Neural progenitor cell (in vitro differentiated cells): ENCODE data around the gene GATA2.
A peak's percentile ranks its signal among the peaks of the same experiment; 100 is the strongest.

Experiments used
- EZH2 ChIP-seq: fragments of 200-600 bp; sonication (generic); IDR thresholded peaks from 2 replicates; pipeline ENCODE4 v1.6.1; 2017; ENCODE audit warnings: antibody characterized with exemption, mild to moderate bottlenecking, moderate library complexity
- EZH2phosphoT487 ChIP-seq: fragments of 200-600 bp; sonication (generic); IDR thresholded peaks from 2 replicates; pipeline ENCODE4 v1.6.1; 2017; ENCODE audit warnings: antibody characterized with exemption
- TF ChIP-seq, protein P1 (sequence below): fragments of 200-600 bp; sonication (generic); IDR thresholded peaks from 2 replicates; pipeline ENCODE4 v1.5.1; 2017; ENCODE audit warnings: antibody characterized with exemption, mild to moderate bottlenecking

DNA sequence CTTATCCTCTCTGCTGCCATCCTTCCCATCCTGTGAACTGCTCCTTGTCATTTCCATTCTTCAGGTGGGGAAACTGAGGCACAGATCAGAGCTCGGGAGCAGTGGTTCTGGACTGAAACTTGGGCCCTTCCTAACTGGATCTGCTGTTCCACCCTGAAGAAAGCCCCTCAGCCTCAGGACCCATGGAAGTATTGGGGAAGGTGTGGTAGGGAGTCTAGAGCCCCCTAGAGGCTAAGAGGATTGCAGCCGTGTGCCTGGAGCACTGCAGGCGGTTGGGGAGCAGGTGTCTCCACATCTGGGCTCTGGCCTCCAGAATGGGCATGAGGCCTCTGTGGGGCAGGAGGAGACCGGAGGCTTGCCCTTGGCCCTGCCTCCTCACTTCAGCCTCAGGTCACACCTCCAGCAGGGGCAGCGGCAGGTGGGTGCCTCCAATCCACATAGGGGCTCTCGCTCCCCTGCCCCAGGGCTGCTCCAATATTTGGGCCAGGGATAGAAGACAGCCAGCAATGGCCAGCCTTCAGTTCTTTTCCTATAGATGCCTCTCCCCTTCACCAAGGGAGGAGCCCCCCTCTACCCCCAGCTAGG lies 54.4 kb downstream of the GATA2 start:
- TF ChIP-seq, protein P1, sequence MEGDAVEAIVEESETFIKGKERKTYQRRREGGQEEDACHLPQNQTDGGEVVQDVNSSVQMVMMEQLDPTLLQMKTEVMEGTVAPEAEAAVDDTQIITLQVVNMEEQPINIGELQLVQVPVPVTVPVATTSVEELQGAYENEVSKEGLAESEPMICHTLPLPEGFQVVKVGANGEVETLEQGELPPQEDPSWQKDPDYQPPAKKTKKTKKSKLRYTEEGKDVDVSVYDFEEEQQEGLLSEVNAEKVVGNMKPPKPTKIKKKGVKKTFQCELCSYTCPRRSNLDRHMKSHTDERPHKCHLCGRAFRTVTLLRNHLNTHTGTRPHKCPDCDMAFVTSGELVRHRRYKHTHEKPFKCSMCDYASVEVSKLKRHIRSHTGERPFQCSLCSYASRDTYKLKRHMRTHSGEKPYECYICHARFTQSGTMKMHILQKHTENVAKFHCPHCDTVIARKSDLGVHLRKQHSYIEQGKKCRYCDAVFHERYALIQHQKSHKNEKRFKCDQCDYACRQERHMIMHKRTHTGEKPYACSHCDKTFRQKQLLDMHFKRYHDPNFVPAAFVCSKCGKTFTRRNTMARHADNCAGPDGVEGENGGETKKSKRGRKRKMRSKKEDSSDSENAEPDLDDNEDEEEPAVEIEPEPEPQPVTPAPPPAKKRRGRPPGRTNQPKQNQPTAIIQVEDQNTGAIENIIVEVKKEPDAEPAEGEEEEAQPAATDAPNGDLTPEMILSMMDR, result peak; percentile 70
- TF ChIP-seq EZH2 (no peak), EZH2phosphoT487 (no peak)
